HG03280 (cell line): ENCODE data around the gene GRAPL.
"Not testable (repeated sequence)": the region's sequence is repeated elsewhere in the genome, so short reads cannot be mapped to it uniquely, and the experiment has no call there.

Experiments
- ATAC-seq: cut with Tn5 transposase; IDR thresholded peaks from one replicate; pipeline ENCODE4 v1.9.1; 2021; ENCODE audit warnings: mild to moderate bottlenecking, moderate library complexity; ENCODE audit not compliant: unreplicated experiment

The GRAPL gene

GRCh38 chr17:19187883-19188869 lies 60.8 kb downstream of the GRAPL start:
- peak; percentile 38 for ATAC-seq

DNA sequence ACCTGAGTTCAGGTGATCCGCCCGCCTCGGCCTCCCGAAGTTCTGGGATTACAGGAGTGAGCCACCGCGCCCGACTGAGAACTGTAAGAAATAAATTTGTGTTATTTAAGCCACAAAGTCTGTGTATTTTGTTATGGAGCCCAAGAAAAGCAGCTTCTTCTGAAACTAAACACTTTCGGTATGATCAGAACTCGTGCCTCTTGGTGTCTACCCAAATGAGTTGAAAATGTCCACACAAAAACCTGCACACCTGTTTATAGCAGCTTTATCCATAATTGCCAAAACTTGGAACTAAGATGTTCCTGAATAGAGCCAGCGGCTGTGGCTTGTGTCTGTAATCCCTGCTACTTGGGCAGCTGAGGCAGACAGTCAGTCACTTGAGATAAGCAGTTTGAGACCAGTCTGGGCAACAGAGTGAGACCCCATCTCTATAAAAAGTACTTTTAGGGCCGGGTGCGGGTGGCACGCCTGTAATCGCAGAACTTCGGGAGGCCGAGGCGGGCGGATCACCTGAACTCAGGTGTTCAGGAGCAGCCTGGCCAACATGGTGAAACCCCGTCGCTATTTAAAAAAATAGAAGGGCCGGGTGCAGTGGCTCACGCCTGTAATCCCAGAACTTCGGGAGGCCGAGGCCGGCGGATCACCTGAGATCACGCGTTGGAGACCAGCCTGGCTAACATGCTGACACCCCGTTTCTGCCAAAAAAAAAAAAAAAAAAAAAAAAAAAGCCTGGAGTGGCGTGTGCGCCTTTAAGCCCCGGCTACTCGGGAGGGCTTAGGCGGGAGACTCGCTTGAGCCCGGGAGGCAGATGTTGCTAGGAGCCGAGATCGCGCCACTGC lies 61.7 kb downstream of the GRAPL start:
- ATAC-seq: peak; percentile 63

DNA sequence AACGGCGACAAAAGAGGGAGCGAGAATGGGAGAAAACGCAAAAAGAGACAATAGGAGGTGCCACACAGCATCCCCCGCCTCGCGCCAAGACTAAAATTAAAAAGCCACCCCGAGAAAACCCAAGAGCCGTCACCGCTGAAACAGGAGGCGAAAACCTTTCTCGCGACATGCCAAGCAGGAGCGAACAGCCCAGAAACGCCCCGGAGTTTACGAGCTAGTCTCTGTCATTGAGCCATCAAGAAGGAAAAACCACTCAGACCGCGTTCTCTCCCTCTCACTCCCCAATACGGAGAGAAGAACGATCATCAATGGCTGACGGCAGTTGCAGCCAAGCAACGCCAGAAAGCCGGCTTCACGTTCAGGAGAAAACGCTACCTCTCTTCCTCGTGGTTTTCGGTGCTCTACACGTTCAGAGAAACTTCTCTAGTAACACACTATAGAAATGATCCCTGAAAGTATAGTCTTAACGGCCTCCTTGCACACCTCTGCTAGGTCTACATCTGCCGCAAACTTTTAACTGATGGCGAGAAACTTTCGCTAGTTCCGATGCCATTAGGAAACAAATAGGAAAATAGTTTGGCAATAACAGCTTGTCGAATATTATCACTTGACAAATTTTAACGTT lies 62.5 kb downstream of the GRAPL start:
- not testable (repeated sequence) for ATAC-seq

DNA sequence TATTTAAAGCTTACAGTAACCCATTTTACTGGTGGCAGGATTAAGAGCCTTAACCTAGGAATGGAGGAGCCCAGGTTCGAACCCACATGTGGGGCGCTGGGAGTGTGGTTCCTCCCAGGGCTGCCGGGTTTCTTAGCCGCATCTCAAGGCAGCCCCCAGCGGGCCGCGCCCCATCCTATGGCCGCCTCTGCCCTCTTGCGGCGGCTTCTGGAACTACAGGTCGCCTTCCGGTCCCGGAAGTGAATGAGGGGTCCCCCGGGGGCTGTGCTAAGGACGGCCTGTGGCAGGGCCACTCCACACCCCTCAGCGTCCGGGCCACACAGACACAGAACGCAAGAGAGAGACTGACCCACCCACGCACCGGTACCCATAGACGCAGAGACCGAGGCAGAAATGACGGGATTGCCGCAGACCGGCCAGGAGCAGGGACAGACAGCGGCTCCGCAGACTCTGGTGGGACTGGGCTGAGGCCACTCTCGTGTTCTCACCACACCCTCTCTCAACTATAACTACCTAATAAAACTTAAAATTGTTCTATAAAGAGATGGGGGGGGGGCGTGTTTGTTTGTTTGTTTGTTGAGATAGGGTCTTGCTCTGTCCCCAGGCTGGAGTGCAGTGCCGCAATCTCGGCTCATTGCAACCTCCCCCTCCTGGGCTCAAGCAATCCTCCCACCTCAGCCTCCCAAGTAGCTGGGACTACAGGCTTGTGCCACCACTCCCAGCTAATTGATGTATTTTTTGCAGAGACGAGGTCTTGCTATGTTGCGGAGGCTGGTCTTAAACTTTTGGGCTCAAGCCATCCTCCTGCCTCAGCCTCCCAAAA lies 69.2 kb downstream of the GRAPL start:
- peak; percentile 86 for ATAC-seq

DNA sequence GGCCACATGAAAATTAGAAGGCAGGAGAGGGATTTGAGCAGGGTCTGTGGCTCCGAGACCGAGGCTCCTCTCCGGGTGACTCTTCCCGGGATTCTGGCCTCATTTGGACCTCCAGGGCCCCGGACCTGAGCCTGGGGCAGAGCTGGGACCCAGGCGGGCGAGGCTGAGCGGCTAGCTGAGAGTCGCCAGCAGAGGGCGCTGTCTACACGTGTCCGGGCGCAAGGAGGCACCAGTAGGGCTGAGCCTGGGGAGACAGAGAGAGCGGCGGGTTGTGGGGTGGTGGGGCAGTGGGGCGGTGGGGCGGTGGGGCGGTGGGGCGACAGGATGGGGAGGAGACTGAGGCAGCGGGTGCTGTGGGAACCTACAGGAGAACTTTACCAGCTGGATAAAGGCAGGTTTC lies 75.1 kb downstream of the GRAPL start:
- ATAC-seq: peak; percentile 71

DNA sequence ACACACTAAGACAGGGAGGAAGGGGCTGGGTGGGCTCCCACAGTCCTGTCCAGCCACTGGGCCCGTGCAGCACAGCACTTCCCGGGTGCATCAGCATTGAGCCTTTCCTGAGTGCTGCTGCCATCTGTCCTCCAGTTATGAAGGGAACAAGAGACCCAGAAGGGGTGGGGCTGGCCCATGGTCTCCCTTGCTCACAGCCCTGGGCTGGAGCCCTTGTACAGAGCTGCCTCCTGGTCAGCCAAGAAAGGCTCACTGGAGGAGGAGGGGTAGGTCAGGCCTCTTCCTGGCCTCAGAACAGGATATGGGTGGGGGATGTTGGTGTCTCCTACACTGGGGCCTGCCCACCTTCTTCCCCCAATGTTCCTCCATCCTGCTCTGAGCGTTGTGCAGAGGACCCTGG lies 76.0 kb downstream of the GRAPL start:
- not testable (repeated sequence) for ATAC-seq
